Fibroblast of pulmonary artery (primary cell): ENCODE measurements around the gene C2.

Experiments used
- DNase-seq: peaks from one replicate; pipeline ENCODE4 v3.0.0-alpha.2; 2010; ENCODE audit warnings: low read depth
- H3K4me3 ChIP-seq: replicated peaks from 2 replicates; pipeline ENCODE4 v1.5.1; 2011; ENCODE audit warnings: low read depth, mild to moderate bottlenecking, control low read depth, low read length, moderate library complexity
- CTCF ChIP-seq: IDR thresholded peaks from 2 replicates; pipeline ENCODE4 v1.5.1; 2011; ENCODE audit warnings: mild to moderate bottlenecking, control low read depth, low read length, inconsistent platforms; ENCODE audit errors: missing control alignments

The C2 gene

GRCh38 chr6:31940256-31940664 is 12.7 kb downstream of the C2 start:
- DNase-seq = peak; percentile 22
- TF ChIP-seq CTCF = no peak
- H3K4me3 ChIP-seq = no peak overlapping the region

GRCh38 chr6:31943742-31944141 is 16.2 kb downstream of the C2 start:
- DNase-seq = no peak
- no peak for TF ChIP-seq CTCF
- no peak overlapping the region for H3K4me3 ChIP-seq

- no peak for TF ChIP-seq CTCF
- no peak for DNase-seq
Observed at GRCh38 chr6:31945154-31945506, 17.6 kb downstream of the C2 start.

GRCh38 chr6:31945507-31946369 is 18.2 kb downstream of the C2 start, which contains the start of gene CFB:
TSS of gene CFB (plus strand) at chr6:31946095. CDS start at chr6:31946222, 127 bp downstream.
- no peak for TF ChIP-seq CTCF
- peak within 1 kb of the TSS; percentile 34 for H3K4me3 ChIP-seq

More at GRCh38 chr6:31945154-31945506, 17.6 kb downstream of the C2 start:
- no peak overlapping the region for H3K4me3 ChIP-seq

GRCh38 chr6:31946370-31946885 is 18.9 kb downstream of the C2 start:
- DNase-seq = no peak
- no peak for TF ChIP-seq CTCF
- H3K4me3 ChIP-seq = peak overlapping the region; percentile 34

More at GRCh38 chr6:31945507-31946369, 18.2 kb downstream of the C2 start, which contains the start of gene CFB:
- DNase-seq = peak; percentile 90

GRCh38 chr6:31947070-31947675 is 19.7 kb downstream of the C2 start:
- no peak for TF ChIP-seq CTCF
- H3K4me3 ChIP-seq = no peak overlapping the region
- no peak for DNase-seq
